K562 (cell line): ENCODE measurements around the gene TCEANC2. TPM values are rescaled to one million over a fixed set of nuclear protein-coding genes. Genes with fewer than 3 reads are reported as not detected.
A peak's percentile ranks its signal among the peaks of the same experiment; 100 is the strongest.

ENCODE experiments used
- CBX5 ChIP-seq: IDR thresholded peaks from 2 replicates; pipeline ENCODE4 v1.6.1; 2014; ENCODE audit warnings: low read depth, borderline replicate concordance
- CCNT2 ChIP-seq: IDR thresholded peaks from 2 replicates; pipeline ENCODE4 v1.6.1; 2011; ENCODE audit warnings: borderline replicate concordance, low read depth, mild to moderate bottlenecking, moderate library complexity, mixed read lengths, low read length; ENCODE audit not compliant: insufficient read length; ENCODE audit errors: extremely low read depth
- ETV6 ChIP-seq, 3 experiments: fragments of 150-350 bp in 1 of 3; sonication (generic) in 1 of 3; formaldehyde crosslinking in 1 of 3; IDR thresholded peaks; 2 replicates each; pipeline versions ENCODE4 v1.6.1 to v1.8.0; 2014 to 2022; ENCODE audit warnings: borderline replicate concordance in 2 of 3, low read depth in 2 of 3, antibody characterized with exemption in 1 of 3, low read length in 1 of 3, mild to moderate bottlenecking in 1 of 3, missing genetic modification reagents in 1 of 3
- HDAC2 ChIP-seq: fragments of 450-650 bp; IDR thresholded peaks from 2 replicates; pipeline ENCODE4 v1.6.1; 2016; ENCODE audit warnings: mild to moderate bottlenecking
- IRF2 ChIP-seq: sonication (generic); formaldehyde crosslinking; IDR thresholded peaks from 2 replicates; pipeline ENCODE4 v1.8.1; 2022; ENCODE audit warnings: mild to moderate bottlenecking, missing genetic modification reagents
- KDM1A ChIP-seq, 2 experiments: fragments of 450-650 bp; IDR thresholded peaks; 2 replicates each; pipeline ENCODE4 v1.6.1; 2016; ENCODE audit warnings: mild to moderate bottlenecking in 2 of 2
- MAFK ChIP-seq: IDR thresholded peaks from 2 replicates; pipeline ENCODE4 v1.6.1; 2011; ENCODE audit warnings: low read length, improper control_type of control experiment
- MEF2A ChIP-seq: IDR thresholded peaks from 2 replicates; pipeline ENCODE4 v1.6.1; 2011; ENCODE audit warnings: low read depth, mild to moderate bottlenecking, low read length, moderate library complexity; ENCODE audit not compliant: control insufficient read depth
- NFIC ChIP-seq: fragments of 450-650 bp; IDR thresholded peaks from 2 replicates; pipeline ENCODE4 v1.6.1; 2017; ENCODE audit warnings: mild to moderate bottlenecking, inconsistent platforms
- NONO ChIP-seq, 2 experiments: fragments of 200-400 bp in 1 of 2; fragments of 450-650 bp in 1 of 2; formaldehyde crosslinking in 1 of 2; IDR thresholded peaks; 2 replicates each; pipeline ENCODE4 v1.6.1; 2017; ENCODE audit warnings: low read depth in 2 of 2, mild to moderate bottlenecking in 2 of 2, moderate library complexity in 2 of 2, low read length in 1 of 2
- RBM25 ChIP-seq: fragments of 200-400 bp; formaldehyde crosslinking; IDR thresholded peaks from 2 replicates; pipeline ENCODE4 v1.6.1; 2018; ENCODE audit warnings: low read length, low read depth, moderate library complexity; ENCODE audit not compliant: severe bottlenecking
- SIX5 ChIP-seq, 2 experiments: IDR thresholded peaks; 2 replicates each; pipeline ENCODE4 v1.6.1; 2011; ENCODE audit warnings: low read length in 2 of 2, borderline replicate concordance in 1 of 2, low read depth in 1 of 2, mild to moderate bottlenecking in 1 of 2, moderate library complexity in 1 of 2; ENCODE audit not compliant: insufficient read depth in 1 of 2
- SMC3 ChIP-seq: conservative IDR thresholded peaks from 2 replicates; pipeline ENCODE4 v1.6.1; 2011; ENCODE audit warnings: low read depth, low read length, improper control_type of control experiment; ENCODE audit not compliant: insufficient read depth
- TCF7L2 ChIP-seq: fragments of 150-350 bp; IDR thresholded peaks from 2 replicates; pipeline ENCODE4 v1.6.1; 2016; ENCODE audit warnings: low read depth, mild to moderate bottlenecking, low read length, moderate library complexity
- USF1 ChIP-seq: sonication (generic); formaldehyde crosslinking; IDR thresholded peaks from 2 replicates; pipeline ENCODE4 v1.9.0; 2022; ENCODE audit warnings: mild to moderate bottlenecking, missing genetic modification reagents
- WHSC1 ChIP-seq: IDR thresholded peaks from one replicate; pipeline ENCODE4 v1.6.1; 2012; ENCODE audit warnings: low read length, control low read depth, inconsistent platforms
- ZNF24 ChIP-seq: fragments of 450-650 bp; IDR thresholded peaks from 2 replicates; pipeline ENCODE4 v1.6.1; 2016
- ZNF354B ChIP-seq: fragments of 250-450 bp; sonication (Bioruptor Pico); IDR thresholded peaks from 2 replicates; pipeline ENCODE4 v1.4.0; 2020
- ZNF707 ChIP-seq: fragments of 250-450 bp; sonication (Bioruptor Pico); conservative IDR thresholded peaks from 2 replicates; pipeline ENCODE4 v1.8.0; 2022; ENCODE audit warnings: inconsistent platforms, mild to moderate bottlenecking, moderate library complexity
- polyA plus RNA-seq, 8 experiments: library from polyadenylated mRNA; depleted of rRNA in 4 of 8; stranded (reverse) in 5 of 8; unstranded in 3 of 8; fragments of >200 nt; fragmentation: Nextera tagmentation in 2 of 8; fragmentation: Illumina TruSeq in 1 of 8; extraction: Ambion mirVana in 2 of 8; extraction: Trizol in 1 of 8; gene quantifications; 2 replicates each; pipeline versions ENCODE4 v1.2.1 to v1.2.3, GENCODE V29; 2011 to 2014; ENCODE audit warnings: inconsistent platforms in 1 of 8, missing spikeins in 1 of 8
- total RNA-seq, 7 experiments: library from RNA; depleted of rRNA in 6 of 7; stranded (reverse); fragments of >200 nt in 6 of 7; fragmentation: Illumina TruSeq in 2 of 7; extraction: Trizol in 2 of 7; gene quantifications; 2 replicates each; pipeline versions ENCODE4 v1.2.1 to v1.2.3, GENCODE V29; 2011 to 2021; ENCODE audit warnings: low replicate concordance in 1 of 7
- TF ChIP-seq, protein P1 (sequence below): fragments of 250-450 bp; sonication (Bioruptor Pico); IDR thresholded peaks from 2 replicates; pipeline ENCODE4 v1.8.0; 2022; ENCODE audit warnings: moderate library complexity, mild to moderate bottlenecking, inconsistent platforms
- TF ChIP-seq, protein P2 (sequence below): fragments of 450-650 bp; IDR thresholded peaks from 2 replicates; pipeline ENCODE4 v1.6.1; 2016; ENCODE audit warnings: low read depth, mild to moderate bottlenecking, moderate library complexity
- TF ChIP-seq, protein P3 (sequence below): fragments of 450-650 bp; formaldehyde crosslinking; IDR thresholded peaks from 2 replicates; pipeline ENCODE4 v1.4.0; 2022; ENCODE audit warnings: missing genetic modification characterization
- TF ChIP-seq, protein P4 (sequence below): fragments of 450-650 bp; IDR thresholded peaks from 2 replicates; pipeline ENCODE4 v1.6.1; 2014; ENCODE audit warnings: low read depth, mild to moderate bottlenecking, moderate library complexity, borderline replicate concordance

TCEANC2 gene
- total and polyA plus RNA-seq, 9 of the 15 experiments (the other 6 are each of a cell fraction or from before 2014, with no cell fraction given) = 3.3 to 10.2 (median 7.0) TPM

- TF ChIP-seq ETV6 (IDR thresholded peaks at IDR 0.05; ENCODE audit: borderline replicate concordance in 1 of 2, low read depth in 2 of 2, low read length in 1 of 2) = no peak
- TF ChIP-seq ETV6 (CRISPR knock-in tag; IDR thresholded peaks at IDR 0.05; ENCODE audit: borderline replicate concordance) = no peak
- TF ChIP-seq WHSC1 = no peak
- TF ChIP-seq ZNF707 (CRISPR knock-in tag) = no peak
- no peak for TF ChIP-seq MAFK
- TF ChIP-seq HDAC2 = peak; percentile 64; the same call in 1 of the 2 replicates
- TF ChIP-seq CCNT2 = no peak
- TF ChIP-seq MEF2A = no peak
- TF ChIP-seq TCF7L2 = no peak
- no peak for TF ChIP-seq NFIC
- TF ChIP-seq USF1 (CRISPR knock-in tag) = no peak
- peak; percentile 73 to 83 for TF ChIP-seq KDM1A (IDR thresholded peaks at IDR 0.05)
- TF ChIP-seq, protein P1, sequence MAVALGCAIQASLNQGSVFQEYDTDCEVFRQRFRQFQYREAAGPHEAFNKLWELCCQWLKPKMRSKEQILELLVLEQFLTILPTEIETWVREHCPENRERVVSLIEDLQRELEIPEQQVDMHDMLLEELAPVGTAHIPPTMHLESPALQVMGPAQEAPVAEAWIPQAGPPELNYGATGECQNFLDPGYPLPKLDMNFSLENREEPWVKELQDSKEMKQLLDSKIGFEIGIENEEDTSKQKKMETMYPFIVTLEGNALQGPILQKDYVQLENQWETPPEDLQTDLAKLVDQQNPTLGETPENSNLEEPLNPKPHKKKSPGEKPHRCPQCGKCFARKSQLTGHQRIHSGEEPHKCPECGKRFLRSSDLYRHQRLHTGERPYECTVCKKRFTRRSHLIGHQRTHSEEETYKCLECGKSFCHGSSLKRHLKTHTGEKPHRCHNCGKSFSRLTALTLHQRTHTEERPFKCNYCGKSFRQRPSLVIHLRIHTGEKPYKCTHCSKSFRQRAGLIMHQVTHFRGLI (CRISPR knock-in tag) = no peak
- TF ChIP-seq, protein P2, sequence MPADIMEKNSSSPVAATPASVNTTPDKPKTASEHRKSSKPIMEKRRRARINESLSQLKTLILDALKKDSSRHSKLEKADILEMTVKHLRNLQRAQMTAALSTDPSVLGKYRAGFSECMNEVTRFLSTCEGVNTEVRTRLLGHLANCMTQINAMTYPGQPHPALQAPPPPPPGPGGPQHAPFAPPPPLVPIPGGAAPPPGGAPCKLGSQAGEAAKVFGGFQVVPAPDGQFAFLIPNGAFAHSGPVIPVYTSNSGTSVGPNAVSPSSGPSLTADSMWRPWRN = no peak
- TF ChIP-seq IRF2 = no peak
- TF ChIP-seq RBM25 = peak; percentile 88
- TF ChIP-seq ZNF24 = no peak
- no peak for TF ChIP-seq ZNF354B (CRISPR knock-in tag)
- TF ChIP-seq SMC3 = no peak
- TF ChIP-seq, protein P3, sequence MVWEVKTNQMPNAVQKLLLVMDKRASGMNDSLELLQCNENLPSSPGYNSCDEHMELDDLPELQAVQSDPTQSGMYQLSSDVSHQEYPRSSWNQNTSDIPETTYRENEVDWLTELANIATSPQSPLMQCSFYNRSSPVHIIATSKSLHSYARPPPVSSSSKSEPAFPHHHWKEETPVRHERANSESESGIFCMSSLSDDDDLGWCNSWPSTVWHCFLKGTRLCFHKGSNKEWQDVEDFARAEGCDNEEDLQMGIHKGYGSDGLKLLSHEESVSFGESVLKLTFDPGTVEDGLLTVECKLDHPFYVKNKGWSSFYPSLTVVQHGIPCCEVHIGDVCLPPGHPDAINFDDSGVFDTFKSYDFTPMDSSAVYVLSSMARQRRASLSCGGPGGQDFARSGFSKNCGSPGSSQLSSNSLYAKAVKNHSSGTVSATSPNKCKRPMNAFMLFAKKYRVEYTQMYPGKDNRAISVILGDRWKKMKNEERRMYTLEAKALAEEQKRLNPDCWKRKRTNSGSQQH = no peak
- no peak for TF ChIP-seq CBX5
- TF ChIP-seq SIX5 (IDR thresholded peaks at IDR 0.05; ENCODE audit: borderline replicate concordance in 1 of 2, insufficient read depth in 1 of 2, low read depth in 1 of 2, low read length in 2 of 2) = no peak
- TF ChIP-seq NONO (IDR thresholded peaks at IDR 0.05; ENCODE audit: low read depth in 2 of 2, low read length in 1 of 2) = no peak
- TF ChIP-seq, protein P4, sequence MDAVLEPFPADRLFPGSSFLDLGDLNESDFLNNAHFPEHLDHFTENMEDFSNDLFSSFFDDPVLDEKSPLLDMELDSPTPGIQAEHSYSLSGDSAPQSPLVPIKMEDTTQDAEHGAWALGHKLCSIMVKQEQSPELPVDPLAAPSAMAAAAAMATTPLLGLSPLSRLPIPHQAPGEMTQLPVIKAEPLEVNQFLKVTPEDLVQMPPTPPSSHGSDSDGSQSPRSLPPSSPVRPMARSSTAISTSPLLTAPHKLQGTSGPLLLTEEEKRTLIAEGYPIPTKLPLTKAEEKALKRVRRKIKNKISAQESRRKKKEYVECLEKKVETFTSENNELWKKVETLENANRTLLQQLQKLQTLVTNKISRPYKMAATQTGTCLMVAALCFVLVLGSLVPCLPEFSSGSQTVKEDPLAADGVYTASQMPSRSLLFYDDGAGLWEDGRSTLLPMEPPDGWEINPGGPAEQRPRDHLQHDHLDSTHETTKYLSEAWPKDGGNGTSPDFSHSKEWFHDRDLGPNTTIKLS = no peak
These were observed 76.5 kb downstream of the TCEANC2 start (continued) for GRCh38 chr1:54129858-54130257.
